Measurements from ENCODE around the gene TEX29. TPM values are rescaled to one million over a fixed set of nuclear protein-coding genes. Genes with fewer than 3 reads are reported as not detected.

Gene TEX29
- polyA plus RNA-seq, 1 of the 3 experiments (the other 2 are of a cell fraction), result 0.18 TPM

GRCh38 chr13:111315347-111315995, 5.0 kb upstream of the TEX29 start:
- H3K79me2 ChIP-seq (ENCODE audit: insufficient read depth), result no peaks in the 10 kb centered on the region
- no peaks in the 10 kb centered on the region; a peak in 1 of 4 replicates for H3K4me1 ChIP-seq (ENCODE audit: control insufficient read depth in 1 of 2, insufficient read depth in 2 of 2, low read depth in 1 of 2, low read length in 1 of 2)
- no peaks in the 10 kb centered on the region for H3K27me3 ChIP-seq (ENCODE audit: insufficient read depth)
- H2AFZ ChIP-seq (ENCODE audit: low read depth), result no peak overlapping the region
- H3K4me2 ChIP-seq, result no peak overlapping the region
- no peaks in the 10 kb centered on the region for H3F3A ChIP-seq (replicated peaks; ENCODE audit: insufficient read depth)
- no peak for DNase-seq
- no peak overlapping the region for H3K9ac ChIP-seq
- H3K36me3 ChIP-seq (replicated peaks in 1 of 2; ENCODE audit: control insufficient read depth in 1 of 2, insufficient read depth in 2 of 2, low read length in 1 of 2), result no peaks in the 10 kb centered on the region
- no peak overlapping the region for H3K4me3 ChIP-seq (ENCODE audit: low read depth in 2 of 2, low read length in 1 of 2)
- ChIA-PET POLR2A (no interaction called here), CTCF (no interaction called here)
- TF ChIP-seq NRF1 (IDR thresholded peaks at IDR 0.05; ENCODE audit: low read depth, low read length) (no peak), CHD2 (IDR thresholded peaks at IDR 0.05; ENCODE audit: low read length, partially characterized antibody) (no peak), USF1 (IDR thresholded peaks at IDR 0.05; ENCODE audit: borderline replicate concordance, low read depth) (no peak), TCF12 (IDR thresholded peaks at IDR 0.05) (no peak), ELF1 (IDR thresholded peaks at IDR 0.05) (no peak), RAD21 (IDR thresholded peaks at IDR 0.05; ENCODE audit: low read length) (no peak), YY1 (IDR thresholded peaks at IDR 0.05; ENCODE audit: low read depth) (no peak), PBX3 (IDR thresholded peaks at IDR 0.05) (no peak), RXRA (IDR thresholded peaks at IDR 0.05; ENCODE audit: borderline replicate concordance, low read depth) (no peak), SIN3A (IDR thresholded peaks at IDR 0.05; ENCODE audit: borderline replicate concordance, low read depth, low read length) (no peak), RCOR1 (IDR thresholded peaks at IDR 0.05; ENCODE audit: low read length) (no peak), NFIC (IDR thresholded peaks at IDR 0.05; ENCODE audit: borderline replicate concordance) (no peak), SMC3 (IDR thresholded peaks at IDR 0.05; ENCODE audit: low read depth, low read length) (no peak), MXI1 (IDR thresholded peaks at IDR 0.05; ENCODE audit: low read depth, low read length) (no peak), TAF1 (IDR thresholded peaks at IDR 0.05; ENCODE audit: borderline replicate concordance, low read depth, low read length) (no peak), IRF3 (IDR thresholded peaks at IDR 0.05; ENCODE audit: low read depth, low read length) (no peak)
- no peaks in the 10 kb centered on the region for H4K20me1 ChIP-seq (ENCODE audit: insufficient read depth)
- 88% methylated on average over 10 of the region's 15 CpGs for WGBS (ENCODE audit: low lambda C conversion rate)
- H3K9me3 ChIP-seq, result no peaks in the 10 kb centered on the region
- no peak overlapping the region for H3K27ac ChIP-seq (ENCODE audit: low read depth in 2 of 2, low read length in 1 of 2)
- no peaks in the 10 kb centered on the region for H3K9me2 ChIP-seq

All from SK-N-SH (cell line).